GM23338 (cell line): ENCODE measurements around the gene GRIA1. TPM values are rescaled to one million over a fixed set of nuclear protein-coding genes. Genes with fewer than 3 reads are reported as not detected.

Experiments used
- ATAC-seq: fragments of 200-7000 bp; cut with Tn5 transposase; 3 replicates; pipeline ENCODE4 v1.9.1; 2020
- DNase-seq: peaks from one replicate; pipeline ENCODE4 v3.0.0-alpha.2; 2015; ENCODE audit warnings: low spot score
- H2AFZ ChIP-seq: fragments of 200-600 bp; sonication (generic); 2 replicates; pipeline ENCODE4 v1.8.0; 2016; ENCODE audit warnings: antibody characterized with exemption, mild to moderate bottlenecking, moderate library complexity
- H3F3A ChIP-seq: fragments of 200-600 bp; sonication (generic); replicated peaks from 2 replicates; pipeline ENCODE4 v1.8.0; 2017; ENCODE audit warnings: antibody characterized with exemption, mixed run types, low read depth
- H3K27ac ChIP-seq: fragments of 200-600 bp; sonication (generic); 2 replicates; pipeline ENCODE4 v1.6.1; 2016; ENCODE audit warnings: low read depth
- H3K27me3 ChIP-seq: fragments of 200-600 bp; sonication (generic); 2 replicates; pipeline ENCODE4 v1.8.0; 2016; ENCODE audit warnings: mild to moderate bottlenecking, mixed run types, moderate library complexity; ENCODE audit not compliant: insufficient read depth
- H3K36me3 ChIP-seq: fragments of 200-600 bp; sonication (generic); 2 replicates; pipeline ENCODE4 v1.8.0; 2016; ENCODE audit warnings: mild to moderate bottlenecking; ENCODE audit not compliant: insufficient read depth
- H3K4me1 ChIP-seq: fragments of 200-600 bp; sonication (generic); 2 replicates; pipeline ENCODE4 v1.8.0; 2016; ENCODE audit warnings: mild to moderate bottlenecking, moderate library complexity; ENCODE audit not compliant: insufficient read depth
- H3K4me2 ChIP-seq: fragments of 200-600 bp; sonication (generic); 2 replicates; pipeline ENCODE4 v1.7.1; 2017; ENCODE audit warnings: mixed run types
- H3K4me3 ChIP-seq: fragments of 200-600 bp; sonication (generic); 2 replicates; pipeline ENCODE4 v1.6.1; 2016; ENCODE audit warnings: mixed run types
- H3K79me2 ChIP-seq: fragments of 200-600 bp; sonication (generic); replicated peaks from 2 replicates; pipeline ENCODE4 v1.8.0; 2017; ENCODE audit warnings: mild to moderate bottlenecking; ENCODE audit not compliant: insufficient read depth
- H3K9me2 ChIP-seq: fragments of 200-600 bp; sonication (generic); 2 replicates; pipeline ENCODE4 v1.8.0; 2017; ENCODE audit not compliant: insufficient read depth
- H4K20me1 ChIP-seq: fragments of 200-600 bp; sonication (generic); replicated peaks from 2 replicates; pipeline ENCODE4 v1.8.0; 2017; ENCODE audit warnings: mild to moderate bottlenecking; ENCODE audit not compliant: insufficient read depth
- H3K27ac Mint-ChIP-seq: 2 replicates; pipeline ENCODE4 v1.8.0; 2020; ENCODE audit warnings: inconsistent platforms, mild to moderate bottlenecking, moderate library complexity, mixed read lengths
- H3K27me3 Mint-ChIP-seq: 3 replicates; pipeline ENCODE4 v1.8.0; 2022; ENCODE audit warnings: low read depth, mild to moderate bottlenecking, moderate library complexity, mixed read lengths, inconsistent platforms; ENCODE audit not compliant: insufficient read depth, poor library complexity
- H3K36me3 Mint-ChIP-seq: 3 replicates; pipeline ENCODE4 v1.8.0; 2021; ENCODE audit warnings: low read depth, mild to moderate bottlenecking, inconsistent platforms, moderate library complexity, mixed read lengths
- H3K4me1 Mint-ChIP-seq: 3 replicates; pipeline ENCODE4 v1.8.0; 2020; ENCODE audit warnings: mild to moderate bottlenecking, inconsistent platforms, mixed read lengths
- H3K4me3 Mint-ChIP-seq: 3 replicates; pipeline ENCODE4 v1.8.0; 2021; ENCODE audit warnings: moderate library complexity, mild to moderate bottlenecking, inconsistent platforms, mixed read lengths
- H3K9me3 Mint-ChIP-seq: 3 replicates; pipeline ENCODE4 v1.8.0; 2020; ENCODE audit warnings: moderate library complexity, mild to moderate bottlenecking, inconsistent platforms, mixed read lengths
- ETS1 ChIP-seq: IDR thresholded peaks from 2 replicates; pipeline ENCODE4 v1.6.1; 2016; ENCODE audit warnings: antibody characterized with exemption
- EZH2 ChIP-seq: fragments of 200-600 bp; sonication (generic); IDR thresholded peaks from one replicate; pipeline ENCODE4 v1.8.0; 2017; ENCODE audit warnings: antibody characterized with exemption, mild to moderate bottlenecking, low read depth; ENCODE audit not compliant: unreplicated experiment
- EZH2phosphoT487 ChIP-seq: fragments of 200-600 bp; sonication (generic); IDR thresholded peaks from one replicate; pipeline ENCODE4 v1.8.1; 2018; ENCODE audit warnings: antibody characterized with exemption; ENCODE audit not compliant: unreplicated experiment
- JUNB ChIP-seq: IDR thresholded peaks from one replicate; pipeline ENCODE4 v1.6.1; 2016; ENCODE audit warnings: antibody characterized with exemption; ENCODE audit not compliant: unreplicated experiment
- NANOG ChIP-seq: IDR thresholded peaks from 2 replicates; pipeline ENCODE4 v1.6.1; 2016; ENCODE audit warnings: antibody characterized with exemption, borderline replicate concordance
- POLR2AphosphoS5 ChIP-seq: IDR thresholded peaks from 2 replicates; pipeline ENCODE4 v1.6.1; 2016; ENCODE audit warnings: antibody characterized with exemption, low read depth
- STAT1 ChIP-seq: IDR thresholded peaks from one replicate; pipeline ENCODE4 v1.6.1; 2016; ENCODE audit warnings: antibody characterized with exemption; ENCODE audit not compliant: unreplicated experiment
- ZNF114 ChIP-seq: fragments of 250-450 bp; sonication (Bioruptor Pico); IDR thresholded peaks from 2 replicates; pipeline ENCODE4 v1.5.0; 2020; ENCODE audit warnings: mild to moderate bottlenecking, moderate library complexity
- ZNF331 ChIP-seq: fragments of 250-450 bp; sonication (Bioruptor Pico); IDR thresholded peaks from 2 replicates; pipeline ENCODE4 v1.5.0; 2020; ENCODE audit warnings: low read depth, mild to moderate bottlenecking, moderate library complexity
- ZNF462 ChIP-seq: fragments of 250-450 bp; sonication (Bioruptor Pico); IDR thresholded peaks from 2 replicates; pipeline ENCODE4 v1.5.0; 2020; ENCODE audit warnings: mild to moderate bottlenecking, moderate library complexity
- polyA plus RNA-seq: library from polyadenylated mRNA; unstranded; fragments of >200 nt; fragmentation: Nextera tagmentation; extraction: Ambion mirVana; gene quantifications from 2 replicates; pipeline ENCODE4 v1.2.1, GENCODE V29; 2016
- total RNA-seq: library from RNA; depleted of rRNA; stranded (reverse); fragments of >200 nt; shearing (Covaris generic); gene quantifications from 2 replicates; pipeline ENCODE4 v1.2.3, GENCODE V29; 2014

GRIA1 gene
- total and polyA plus RNA-seq, 2 experiments from 2014 or later = 1.0 to 1.7 TPM

- TF ChIP-seq ZNF462 (CRISPR knock-in tag) (no peak), EZH2 (no peak)
Observed at GRCh38 chr5:153539983-153540382, 49.5 kb downstream of the GRIA1 start (continued).

GRCh38 chr5:153542536-153542935 is 52.1 kb downstream of the GRIA1 start:
- H3K27ac Mint-ChIP-seq = no peak overlapping the region
- no peaks in the 10 kb centered on the region; the same call in 1 of the 2 replicates for H3K9me2 ChIP-seq
- H3K4me2 ChIP-seq = no peak overlapping the region
- no peaks in the 10 kb centered on the region for H3F3A ChIP-seq
- no peak overlapping the region for H2AFZ ChIP-seq
- no peak for ATAC-seq
- no peaks in the 10 kb centered on the region for H3K9me3 Mint-ChIP-seq
- H3K4me3 ChIP-seq = no peak overlapping the region
- H3K27me3 Mint-ChIP-seq = no peaks in the 10 kb centered on the region
- H3K36me3 Mint-ChIP-seq = no peaks in the 10 kb centered on the region
- H3K27ac ChIP-seq = no peak overlapping the region
- no peak for DNase-seq
- no peaks in the 10 kb centered on the region for H3K4me1 Mint-ChIP-seq
- H3K36me3 ChIP-seq = no peaks in the 10 kb centered on the region
- H4K20me1 ChIP-seq = no peaks in the 10 kb centered on the region
- H3K4me3 Mint-ChIP-seq = no peak overlapping the region
- no peaks in the 10 kb centered on the region for H3K27me3 ChIP-seq
- no peaks in the 10 kb centered on the region for H3K79me2 ChIP-seq
- no peaks in the 10 kb centered on the region for H3K4me1 ChIP-seq
- no peak for TF ChIP-seq ZNF114
- TF ChIP-seq NANOG = no peak
- no peak for TF ChIP-seq JUNB
- no peak for TF ChIP-seq ZNF331
- no peak for TF ChIP-seq EZH2
- no peak for TF ChIP-seq ETS1
- TF ChIP-seq EZH2phosphoT487 = no peak
- no peak for TF ChIP-seq POLR2AphosphoS5
- no peak for TF ChIP-seq STAT1
- no peak for TF ChIP-seq ZNF462 (CRISPR knock-in tag)
